IMR-90 (cell line): ENCODE results near the gene CHDH. TPM values are rescaled to one million over a fixed set of nuclear protein-coding genes. Genes with fewer than 3 reads are reported as not detected.

Experiments used
- ATAC-seq: fragments of 200-7000 bp; cut with Tn5 transposase; 2 replicates; pipeline ENCODE4 v1.9.1; 2020; ENCODE audit warnings: low read depth, mild to moderate bottlenecking, moderate library complexity
- BruUV-seq: library from RNA; stranded (reverse); fragments of 400-500 nt; replicated peaks from 2 replicates; lab custom pipeline; 2021; lab: Mats Ljungman, UMichigan
- CTCF ChIA-PET: fragments of 300-600 bp; formaldehyde crosslinking; extraction: SDS; loops from one replicate; lab custom pipeline; 2021; ENCODE audit warnings: antibody characterized with exemption; lab: Yijun Ruan, JAX
- POLR2A ChIA-PET: fragments of 300-600 bp; sonication (Branson Sonifier 250); formaldehyde crosslinking; loops from one replicate; lab custom pipeline; 2022; ENCODE audit warnings: antibody characterized with exemption; ENCODE audit not compliant: unreplicated experiment; lab: Charles Lee
- DNase-seq: peaks from one replicate; pipeline ENCODE4 v3.0.0; 2013
- H2AFZ ChIP-seq: replicated peaks from 2 replicates; pipeline ENCODE3; 2013; ENCODE audit warnings: low read length, mild to moderate bottlenecking; ENCODE audit not compliant: poor library complexity
- H2AK5ac ChIP-seq: 2 replicates; pipeline ENCODE4 v1.6.1; 2013; ENCODE audit warnings: low read depth, low read length, inconsistent platforms
- H2AK9ac ChIP-seq: replicated peaks from 2 replicates; pipeline ENCODE3; 2013; ENCODE audit warnings: mild to moderate bottlenecking, low read depth, low read length, moderate library complexity; ENCODE audit not compliant: poor library complexity
- H2BK120ac ChIP-seq: 2 replicates; pipeline ENCODE4 v1.6.1; 2013; ENCODE audit warnings: low read depth, low read length, inconsistent platforms
- H2BK15ac ChIP-seq: 3 replicates; pipeline ENCODE4 v1.6.1; 2013; ENCODE audit warnings: low read depth, low read length, inconsistent platforms
- H2BK20ac ChIP-seq: 2 replicates; pipeline ENCODE4 v1.6.1; 2013; ENCODE audit warnings: low read depth, mild to moderate bottlenecking, inconsistent platforms, low read length, moderate library complexity
- H2BK5ac ChIP-seq: 2 replicates; pipeline ENCODE4 v1.6.1; 2013; ENCODE audit warnings: mild to moderate bottlenecking, low read depth, low read length, inconsistent platforms; ENCODE audit not compliant: poor library complexity, severe bottlenecking
- H3K14ac ChIP-seq: replicated peaks from 2 replicates; pipeline ENCODE4 v1.6.1; 2013; ENCODE audit warnings: low read depth, low read length, inconsistent platforms
- H3K18ac ChIP-seq: 2 replicates; pipeline ENCODE4 v1.6.1; 2013; ENCODE audit warnings: low read depth, low read length, control low read depth
- H3K23ac ChIP-seq: 2 replicates; pipeline ENCODE4 v1.6.1; 2013; ENCODE audit warnings: low read depth, low read length, inconsistent platforms
- H3K27ac ChIP-seq: 2 replicates; pipeline ENCODE4 v1.5.1; 2013; ENCODE audit warnings: mild to moderate bottlenecking, control low read depth, low read length; ENCODE audit not compliant: insufficient read depth
- H3K27me3 ChIP-seq: 2 replicates; pipeline ENCODE4 v1.6.1; 2013; ENCODE audit warnings: low read length; ENCODE audit not compliant: control insufficient read depth, insufficient read depth
- H3K36me3 ChIP-seq: 2 replicates; pipeline ENCODE4 v1.6.1; 2013; ENCODE audit warnings: low read length, mixed read lengths; ENCODE audit not compliant: control insufficient read depth, insufficient read depth
- H3K4ac ChIP-seq: 2 replicates; pipeline ENCODE4 v1.6.1; 2013; ENCODE audit warnings: low read depth, low read length, inconsistent platforms
- H3K4me1 ChIP-seq: 2 replicates; pipeline ENCODE4 v1.6.1; 2013; ENCODE audit warnings: low read length, mixed read lengths; ENCODE audit not compliant: control insufficient read depth, insufficient read depth
- H3K4me2 ChIP-seq: 2 replicates; pipeline ENCODE4 v1.6.1; 2013; ENCODE audit warnings: low read depth, mild to moderate bottlenecking, control low read depth, low read length, moderate library complexity
- H3K4me3 ChIP-seq: 2 replicates; pipeline ENCODE4 v1.5.1; 2013; ENCODE audit warnings: low read depth, mild to moderate bottlenecking, control low read depth, low read length, moderate library complexity; ENCODE audit not compliant: insufficient read depth
- H3K56ac ChIP-seq: 2 replicates; pipeline ENCODE4 v1.6.1; 2013; ENCODE audit warnings: low read length, inconsistent platforms; ENCODE audit not compliant: insufficient read depth; ENCODE audit errors: extremely low read depth
- H3K79me1 ChIP-seq, 2 experiments: 2 replicates each; pipeline ENCODE4 v1.6.1; 2013; ENCODE audit warnings: low read length in 2 of 2, inconsistent platforms in 1 of 2, low read depth in 1 of 2
- H3K9ac ChIP-seq: 2 replicates; pipeline ENCODE4 v1.6.1; 2013; ENCODE audit warnings: low read depth, low read length, control low read depth
- H3K9me1 ChIP-seq: 2 replicates; pipeline ENCODE4 v1.6.1; 2013; ENCODE audit warnings: low read length, inconsistent platforms; ENCODE audit not compliant: insufficient read depth
- H3K9me3 ChIP-seq: 2 replicates; pipeline ENCODE4 v1.6.1; 2013; ENCODE audit warnings: low read length; ENCODE audit not compliant: control insufficient read depth, insufficient read depth
- H4K20me1 ChIP-seq: 2 replicates; pipeline ENCODE4 v1.6.1; 2013; ENCODE audit warnings: low read length, inconsistent platforms; ENCODE audit not compliant: insufficient read depth
- H4K5ac ChIP-seq: 2 replicates; pipeline ENCODE4 v1.6.1; 2013; ENCODE audit warnings: mild to moderate bottlenecking, low read depth, low read length, control low read depth
- H4K8ac ChIP-seq, 2 experiments: 2 replicates each; pipeline ENCODE4 v1.6.1; 2013; ENCODE audit warnings: low read depth in 2 of 2, low read length in 2 of 2, control low read depth in 1 of 2, inconsistent platforms in 1 of 2
- H4K91ac ChIP-seq: 2 replicates; pipeline ENCODE4 v1.6.1; 2013; ENCODE audit warnings: low read depth, low read length, inconsistent platforms; ENCODE audit not compliant: insufficient read depth
- BHLHE40 ChIP-seq: fragments of 150-350 bp; IDR thresholded peaks from 2 replicates; pipeline ENCODE4 v1.6.1; 2016; ENCODE audit warnings: mild to moderate bottlenecking, low read depth, low read length
- CHD1 ChIP-seq: IDR thresholded peaks from 2 replicates; pipeline ENCODE4 v1.6.1; 2012; ENCODE audit warnings: low read depth, low read length, improper control_type of control experiment
- FOS ChIP-seq: fragments of 150-350 bp; IDR thresholded peaks from 2 replicates; pipeline ENCODE4 v1.6.1; 2016; ENCODE audit warnings: low read depth, low read length
- MAFK ChIP-seq: IDR thresholded peaks from 2 replicates; pipeline ENCODE4 v1.6.1; 2012; ENCODE audit warnings: low read depth, low read length, improper control_type of control experiment
- MAZ ChIP-seq: IDR thresholded peaks from 2 replicates; pipeline ENCODE4 v1.6.1; 2012; ENCODE audit warnings: low read depth, mild to moderate bottlenecking, low read length, improper control_type of control experiment, moderate library complexity, borderline replicate concordance
- MXI1 ChIP-seq: IDR thresholded peaks from 2 replicates; pipeline ENCODE4 v1.6.1; 2012; ENCODE audit warnings: low read depth, mild to moderate bottlenecking, low read length, moderate library complexity, borderline replicate concordance
- NFE2L2 ChIP-seq: fragments of 150-350 bp; IDR thresholded peaks from 2 replicates; pipeline ENCODE4 v1.6.1; 2016; ENCODE audit warnings: low read depth, mild to moderate bottlenecking, low read length
- POLR2A ChIP-seq: IDR thresholded peaks from 2 replicates; pipeline ENCODE4 v1.6.1; 2012; ENCODE audit warnings: mild to moderate bottlenecking, low read depth, low read length
- RCOR1 ChIP-seq: IDR thresholded peaks from 2 replicates; pipeline ENCODE4 v1.6.1; 2012; ENCODE audit warnings: mild to moderate bottlenecking, low read length, improper control_type of control experiment; ENCODE audit not compliant: insufficient replicate concordance
- RFX5 ChIP-seq: IDR thresholded peaks from 2 replicates; pipeline ENCODE4 v1.8.0; 2012; ENCODE audit warnings: low read depth, mild to moderate bottlenecking, low read length, moderate library complexity
- SMC3 ChIP-seq: fragments of 150-350 bp; IDR thresholded peaks from 2 replicates; pipeline ENCODE4 v1.6.1; 2016; ENCODE audit warnings: low read depth, mild to moderate bottlenecking, antibody characterized with exemption, low read length, moderate library complexity
- WGBS, 2 experiments: methylation state at CpG; one replicate each; pipeline versions ENCODE4 v1.1.5 to v1.1.7; 2013; ENCODE audit warnings: missing lambda C conversion rate in 2 of 2; ENCODE audit not compliant: insufficient read length in 1 of 2; ENCODE audit errors: extremely low coverage in 2 of 2; 5-methylcytosine and 5-hydroxymethylcytosine counted together
- dilution Hi-C: fragments of 300-500 bp; cut with HindIII; formaldehyde crosslinking; loops from one replicate; pipeline ENCODE4 v1.14.3; 2018; ENCODE audit warnings: low sequenced_read_pairs; ENCODE audit not compliant: unreplicated experiment
- in situ Hi-C: fragments of 300-500 bp; cut with MboI; formaldehyde crosslinking; loops from 3 replicates; pipeline ENCODE4 v1.14.3; 2019; ENCODE audit warnings: low sequenced_read_pairs, inconsistent platforms, mixed read lengths
- intact Hi-C: fragments of 100-400 bp; cut with micrococcal nuclease; formaldehyde crosslinking; loops from 2 replicates; pipeline ENCODE4 v1.10.0; 2022
- polyA plus RNA-seq, 3 experiments: library from polyadenylated mRNA; depleted of rRNA; stranded (reverse); fragments of >200 nt; gene quantifications; 2 replicates each; pipeline ENCODE4 v1.2.3, GENCODE V29; 2012; ENCODE audit warnings: low replicate concordance in 1 of 3
- total RNA-seq: library from RNA; depleted of rRNA; stranded (reverse); fragments of >200 nt; gene quantifications from 2 replicates; pipeline ENCODE4 v1.2.3, GENCODE V29; 2012
- TF ChIP-seq, protein P1 (sequence below): conservative IDR thresholded peaks from 2 replicates; pipeline ENCODE4 v1.5.1; 2012; ENCODE audit warnings: mild to moderate bottlenecking, low read depth, low read length, improper control_type of control experiment

The CHDH gene
- total and polyA plus RNA-seq, 2 of the 4 experiments (the other 2 are of a cell fraction) = under 0.01 to 0.19 TPM

DNA sequence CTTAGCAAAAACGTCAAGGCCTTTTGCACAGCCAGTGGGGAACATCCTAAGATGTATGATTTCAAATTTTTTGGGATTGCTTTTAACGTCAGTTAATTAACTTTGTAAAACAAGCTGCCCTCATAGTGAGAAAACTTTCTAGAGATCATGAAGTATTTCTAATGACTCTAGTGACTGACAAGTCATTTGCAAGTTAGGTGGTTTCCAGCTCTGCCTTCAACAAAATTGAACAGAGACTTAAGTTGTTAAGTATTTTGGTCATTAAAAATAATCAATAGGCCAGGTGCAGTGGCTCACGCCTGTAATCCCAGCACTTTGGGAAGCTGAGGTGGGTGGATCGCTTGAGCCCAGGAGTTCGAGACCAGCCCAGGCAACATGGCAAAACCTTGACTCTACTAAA is 71.2 kb downstream of the CHDH start:
- Histone ChIP-seq H2BK15ac (no peak overlapping the region), H2BK5ac (no peak overlapping the region), H3K4me1 (peaks cover 17% of the 10 kb centered on the region; the same call in 1 of the 2 replicates), H3K4ac (no peak overlapping the region), H4K8ac (no peak overlapping the region), H4K91ac (no peak overlapping the region), H3K23ac (no peak overlapping the region), H3K9ac (no peak overlapping the region), H2AK5ac (no peak overlapping the region), H3K56ac (no peak overlapping the region), H3K14ac (no peak overlapping the region), H4K5ac (no peak overlapping the region), H2BK120ac (no peak overlapping the region), H3K36me3 (no peaks in the 10 kb centered on the region), H2AFZ (no peak overlapping the region), H3K27ac (no peak overlapping the region), H2AK9ac (no peak overlapping the region), H3K9me3 (no peaks in the 10 kb centered on the region), H3K4me3 (no peak overlapping the region), H3K4me2 (no peak overlapping the region), H2BK20ac (no peak overlapping the region), H3K18ac (no peak overlapping the region), H3K9me1 (no peaks in the 10 kb centered on the region), H4K20me1 (no peaks in the 10 kb centered on the region), H3K79me1 (no peaks in the 10 kb centered on the region), H3K27me3 (peaks cover 8% of the 10 kb centered on the region; the same call in 1 of the 2 replicates)
- in situ Hi-C loops = no loop called here
- no TSS peak for BruUV-seq
- dilution Hi-C loops = no loop called here
- POLR2A ChIA-PET = no interaction called here
- no peak for DNase-seq
- no peak for TF ChIP-seq MXI1
- no peak for TF ChIP-seq SMC3
- no peak for TF ChIP-seq RFX5
- no peak for TF ChIP-seq FOS
- TF ChIP-seq MAFK = no peak
- no peak for TF ChIP-seq RCOR1
- TF ChIP-seq POLR2A = no peak
- no peak for TF ChIP-seq CHD1
- TF ChIP-seq MAZ = no peak
- TF ChIP-seq BHLHE40 = no peak
- TF ChIP-seq, protein P1, sequence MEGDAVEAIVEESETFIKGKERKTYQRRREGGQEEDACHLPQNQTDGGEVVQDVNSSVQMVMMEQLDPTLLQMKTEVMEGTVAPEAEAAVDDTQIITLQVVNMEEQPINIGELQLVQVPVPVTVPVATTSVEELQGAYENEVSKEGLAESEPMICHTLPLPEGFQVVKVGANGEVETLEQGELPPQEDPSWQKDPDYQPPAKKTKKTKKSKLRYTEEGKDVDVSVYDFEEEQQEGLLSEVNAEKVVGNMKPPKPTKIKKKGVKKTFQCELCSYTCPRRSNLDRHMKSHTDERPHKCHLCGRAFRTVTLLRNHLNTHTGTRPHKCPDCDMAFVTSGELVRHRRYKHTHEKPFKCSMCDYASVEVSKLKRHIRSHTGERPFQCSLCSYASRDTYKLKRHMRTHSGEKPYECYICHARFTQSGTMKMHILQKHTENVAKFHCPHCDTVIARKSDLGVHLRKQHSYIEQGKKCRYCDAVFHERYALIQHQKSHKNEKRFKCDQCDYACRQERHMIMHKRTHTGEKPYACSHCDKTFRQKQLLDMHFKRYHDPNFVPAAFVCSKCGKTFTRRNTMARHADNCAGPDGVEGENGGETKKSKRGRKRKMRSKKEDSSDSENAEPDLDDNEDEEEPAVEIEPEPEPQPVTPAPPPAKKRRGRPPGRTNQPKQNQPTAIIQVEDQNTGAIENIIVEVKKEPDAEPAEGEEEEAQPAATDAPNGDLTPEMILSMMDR = no peak
- no peak for TF ChIP-seq NFE2L2
- no peak for ATAC-seq
- intact Hi-C loops = no loop called here
- 20% methylated on average over 1 of the region's 5 CpGs; no CpG with 5 or more reads in 1 of the 2 experiments for WGBS, 2 experiments
- CTCF ChIA-PET = no interaction called here
